ENCODE data around the gene ACY1. TPM values are rescaled to one million over a fixed set of nuclear protein-coding genes. Genes with fewer than 3 reads are reported as not detected.

The ACY1 gene
- total and polyA plus RNA-seq, 2 of the 13 experiments (the other 11 are each of a cell fraction or from before 2014, with no cell fraction given), result 113 to 162 TPM

GRCh38 chr3:52034651-52035050 is 51.3 kb downstream of the ACY1 start:
- DNase-seq (ENCODE audit: low spot score), result no peak
- in situ Hi-C loops (cut with HindIII; ENCODE audit: extremely low pct_ligation_motif_present, low pct_unique_long_range_greater_than_20kb) (no loop called here), intact Hi-C loops (cut with micrococcal nuclease; ENCODE audit: unreplicated experiment) (no loop called here)
- H3K9ac ChIP-seq (ENCODE audit: insufficient read depth, low read depth, low read length), result 0 out of 2 replicates have a peak overlapping the region, but pooled peaks have one; percentile 14
- peak overlapping the region in 1 of 3 experiments; percentile 34; a peak in 1 of 6 replicates for H3K4me3 ChIP-seq (replicated peaks in 1 of 3; ENCODE audit: insufficient read depth in 1 of 3, low read depth in 2 of 3, low read length in 3 of 3)
- H3K9me3 ChIP-seq (ENCODE audit: low read length), result no peaks in the 10 kb centered on the region
- H3K79me2 ChIP-seq (ENCODE audit: insufficient read depth, low read length), result no peaks in the 10 kb centered on the region
- no peaks in the 10 kb centered on the region for H3K27me3 ChIP-seq (ENCODE audit: control insufficient read depth in 1 of 2, insufficient read depth in 2 of 2, low read length in 2 of 2)
- ChIA-PET POLR2A (no interaction called here), CTCF (ENCODE audit: low intra/inter-chr PET ratio, low total read pairs) (no interaction called here)
- H3K27ac ChIP-seq (ENCODE audit: extremely low read length, insufficient read depth, low read length), result no peak overlapping the region
- H3K4me1 ChIP-seq (ENCODE audit: insufficient read depth, low read length), result peaks cover 93% of the 10 kb centered on the region
- H3K4me2 ChIP-seq (ENCODE audit: low read depth, low read length), result peak overlapping the region; percentile 78
- no peaks in the 10 kb centered on the region for H3K36me3 ChIP-seq (replicated peaks in 1 of 2; ENCODE audit: control insufficient read depth in 1 of 2, insufficient read depth in 2 of 2, low read length in 2 of 2)
- BruUV-seq (replicated peaks), result no TSS peak
- no peak for FAIRE-seq
- no peak overlapping the region for H2AFZ ChIP-seq (ENCODE audit: low read length)
- no peaks in the 10 kb centered on the region for H4K20me1 ChIP-seq (ENCODE audit: insufficient read depth, low read length)
- TF ChIP-seq TRAFD1 (CRISPR knock-in tag; IDR thresholded peaks at IDR 0.05; ENCODE audit: borderline replicate concordance) (no peak), ZBTB40 (IDR thresholded peaks at IDR 0.05) (no peak), ZBTB40 (CRISPR knock-in tag; IDR thresholded peaks at IDR 0.05) (no peak), ZFP36 (IDR thresholded peaks at IDR 0.05; ENCODE audit: borderline replicate concordance, low read depth, low read length, partially characterized antibody) (peak; percentile 45)
- ATAC-seq, result no peak
- 43% methylated on average over 1 of the region's 3 CpGs for WGBS (ENCODE audit: low lambda C conversion rate)

All from HepG2 (cell line).